Stomach (tissue), 4 donors: ENCODE measurements around the gene CSGALNACT2.

ENCODE experiments used
- CTCF ChIP-seq, 7 experiments: fragments of 450-650 bp in 4 of 7; fragments of 200-600 bp in 3 of 7; sonication (generic) in 3 of 7; IDR thresholded peaks; one replicate each; pipeline ENCODE4 v1.5.1; 2016 to 2019; ENCODE audit warnings: antibody characterized with exemption in 7 of 7, control low read depth in 2 of 7, mild to moderate bottlenecking in 1 of 7
- POLR2A ChIP-seq, 4 donors: fragments of 450-650 bp; IDR thresholded peaks; one replicate each; pipeline ENCODE4 v1.6.1; 2016; ENCODE audit warnings: antibody characterized with exemption in 4 of 4, control low read depth in 2 of 4, mild to moderate bottlenecking in 1 of 4, moderate library complexity in 1 of 4

DNA sequence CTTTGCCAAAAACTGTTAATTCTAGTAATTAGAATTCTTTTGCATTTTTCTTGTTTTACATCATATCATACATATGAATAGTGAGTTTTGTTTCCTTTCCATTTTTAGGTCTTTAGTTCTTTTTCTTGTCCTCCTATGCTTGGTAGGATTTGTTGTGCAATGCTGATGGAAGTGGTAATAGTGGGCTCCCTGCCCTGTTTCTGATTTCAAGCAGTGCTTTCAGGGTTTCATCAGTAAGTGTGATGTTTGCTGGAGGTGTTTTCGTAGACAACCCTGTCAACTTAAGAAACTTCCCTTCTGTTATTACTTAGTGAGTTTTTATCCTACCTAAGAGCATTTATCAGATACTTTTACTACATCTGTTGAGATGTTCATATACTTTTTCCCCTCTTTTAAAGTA, 50.5 kb downstream of the CSGALNACT2 start:
- no peak for TF ChIP-seq CTCF (IDR thresholded peaks at IDR 0.05)
- no peak for TF ChIP-seq POLR2A (IDR thresholded peaks at IDR 0.05)
